IMR-90 (cell line): ENCODE measurements around the gene DUOX1.
A peak's percentile ranks its signal among the peaks of the same experiment; 100 is the strongest.

Source experiments
- BHLHE40 ChIP-seq: fragments of 150-350 bp; IDR thresholded peaks from 2 replicates; pipeline ENCODE4 v1.6.1; 2016; ENCODE audit warnings: mild to moderate bottlenecking, low read depth, low read length
- CEBPB ChIP-seq: IDR thresholded peaks from 2 replicates; pipeline ENCODE4 v1.6.1; 2012; ENCODE audit warnings: low read depth, low read length, improper control_type of control experiment
- CHD1 ChIP-seq: IDR thresholded peaks from 2 replicates; pipeline ENCODE4 v1.6.1; 2012; ENCODE audit warnings: low read depth, low read length, improper control_type of control experiment
- MAFK ChIP-seq: IDR thresholded peaks from 2 replicates; pipeline ENCODE4 v1.6.1; 2012; ENCODE audit warnings: low read depth, low read length, improper control_type of control experiment
- MAZ ChIP-seq: IDR thresholded peaks from 2 replicates; pipeline ENCODE4 v1.6.1; 2012; ENCODE audit warnings: low read depth, mild to moderate bottlenecking, low read length, improper control_type of control experiment, moderate library complexity, borderline replicate concordance
- MXI1 ChIP-seq: IDR thresholded peaks from 2 replicates; pipeline ENCODE4 v1.6.1; 2012; ENCODE audit warnings: low read depth, mild to moderate bottlenecking, low read length, moderate library complexity, borderline replicate concordance
- NFE2L2 ChIP-seq: fragments of 150-350 bp; IDR thresholded peaks from 2 replicates; pipeline ENCODE4 v1.6.1; 2016; ENCODE audit warnings: low read depth, mild to moderate bottlenecking, low read length
- POLR2A ChIP-seq: IDR thresholded peaks from 2 replicates; pipeline ENCODE4 v1.6.1; 2012; ENCODE audit warnings: mild to moderate bottlenecking, low read depth, low read length
- RAD21 ChIP-seq: IDR thresholded peaks from 2 replicates; pipeline ENCODE4 v1.6.1; 2012; ENCODE audit warnings: low read length, improper control_type of control experiment
- RCOR1 ChIP-seq: IDR thresholded peaks from 2 replicates; pipeline ENCODE4 v1.6.1; 2012; ENCODE audit warnings: mild to moderate bottlenecking, low read length, improper control_type of control experiment; ENCODE audit not compliant: insufficient replicate concordance
- RFX5 ChIP-seq: IDR thresholded peaks from 2 replicates; pipeline ENCODE4 v1.8.0; 2012; ENCODE audit warnings: low read depth, mild to moderate bottlenecking, low read length, moderate library complexity
- SMC3 ChIP-seq: fragments of 150-350 bp; IDR thresholded peaks from 2 replicates; pipeline ENCODE4 v1.6.1; 2016; ENCODE audit warnings: low read depth, mild to moderate bottlenecking, antibody characterized with exemption, low read length, moderate library complexity
- TF ChIP-seq, protein P1 (sequence below): fragments of 150-350 bp; IDR thresholded peaks from 2 replicates; pipeline ENCODE4 v1.6.1; 2017; ENCODE audit warnings: mild to moderate bottlenecking, antibody characterized with exemption, low read length, low read depth
- TF ChIP-seq, protein P2 (sequence below): conservative IDR thresholded peaks from 2 replicates; pipeline ENCODE4 v1.5.1; 2012; ENCODE audit warnings: mild to moderate bottlenecking, low read depth, low read length, improper control_type of control experiment

DNA sequence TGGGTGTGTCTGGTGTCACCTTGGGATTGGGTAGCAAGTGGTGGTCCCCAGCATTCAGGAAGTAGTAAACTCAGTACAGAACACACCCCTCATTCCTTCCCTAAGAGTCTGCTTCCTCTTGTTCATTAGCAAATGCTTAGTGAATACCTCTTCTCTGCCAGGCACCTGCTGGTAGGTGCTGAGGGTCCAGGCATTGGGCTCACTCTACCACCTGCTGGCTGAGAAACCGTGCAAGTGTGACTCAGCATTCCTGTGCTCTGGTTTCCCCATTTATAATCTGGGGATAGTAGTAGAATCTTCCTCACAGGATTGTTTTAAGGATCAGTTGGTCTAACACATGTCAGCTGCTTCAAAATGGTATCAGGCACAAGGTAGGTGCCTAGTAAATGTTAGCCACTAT is 53.2 kb downstream of the DUOX1 start:
- TF ChIP-seq, protein P1, sequence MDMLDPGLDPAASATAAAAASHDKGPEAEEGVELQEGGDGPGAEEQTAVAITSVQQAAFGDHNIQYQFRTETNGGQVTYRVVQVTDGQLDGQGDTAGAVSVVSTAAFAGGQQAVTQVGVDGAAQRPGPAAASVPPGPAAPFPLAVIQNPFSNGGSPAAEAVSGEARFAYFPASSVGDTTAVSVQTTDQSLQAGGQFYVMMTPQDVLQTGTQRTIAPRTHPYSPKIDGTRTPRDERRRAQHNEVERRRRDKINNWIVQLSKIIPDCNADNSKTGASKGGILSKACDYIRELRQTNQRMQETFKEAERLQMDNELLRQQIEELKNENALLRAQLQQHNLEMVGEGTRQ, result no peak
- TF ChIP-seq RAD21, result no peak
- no peak for TF ChIP-seq POLR2A
- TF ChIP-seq CEBPB, result no peak
- TF ChIP-seq, protein P2, sequence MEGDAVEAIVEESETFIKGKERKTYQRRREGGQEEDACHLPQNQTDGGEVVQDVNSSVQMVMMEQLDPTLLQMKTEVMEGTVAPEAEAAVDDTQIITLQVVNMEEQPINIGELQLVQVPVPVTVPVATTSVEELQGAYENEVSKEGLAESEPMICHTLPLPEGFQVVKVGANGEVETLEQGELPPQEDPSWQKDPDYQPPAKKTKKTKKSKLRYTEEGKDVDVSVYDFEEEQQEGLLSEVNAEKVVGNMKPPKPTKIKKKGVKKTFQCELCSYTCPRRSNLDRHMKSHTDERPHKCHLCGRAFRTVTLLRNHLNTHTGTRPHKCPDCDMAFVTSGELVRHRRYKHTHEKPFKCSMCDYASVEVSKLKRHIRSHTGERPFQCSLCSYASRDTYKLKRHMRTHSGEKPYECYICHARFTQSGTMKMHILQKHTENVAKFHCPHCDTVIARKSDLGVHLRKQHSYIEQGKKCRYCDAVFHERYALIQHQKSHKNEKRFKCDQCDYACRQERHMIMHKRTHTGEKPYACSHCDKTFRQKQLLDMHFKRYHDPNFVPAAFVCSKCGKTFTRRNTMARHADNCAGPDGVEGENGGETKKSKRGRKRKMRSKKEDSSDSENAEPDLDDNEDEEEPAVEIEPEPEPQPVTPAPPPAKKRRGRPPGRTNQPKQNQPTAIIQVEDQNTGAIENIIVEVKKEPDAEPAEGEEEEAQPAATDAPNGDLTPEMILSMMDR, result no peak
- TF ChIP-seq MAZ, result no peak
- no peak for TF ChIP-seq MAFK
- no peak for TF ChIP-seq SMC3
- peak; percentile 76 for TF ChIP-seq NFE2L2
- no peak for TF ChIP-seq BHLHE40
- TF ChIP-seq RCOR1, result no peak
- no peak for TF ChIP-seq MXI1
- no peak for TF ChIP-seq RFX5
- no peak for TF ChIP-seq CHD1
